ENCODE results near the gene SLC39A8. TPM values are rescaled to one million over a fixed set of nuclear protein-coding genes. Genes with fewer than 3 reads are reported as not detected.

Gene SLC39A8
- total RNA-seq, 6 experiments from 2014 or later = 0.38 to 2.6 (median 1.7) TPM

GRCh38 chr4:102311912-102312311 is 33.4 kb downstream of the SLC39A8 start:
- H3K9me3 Mint-ChIP-seq = no peaks in the 10 kb centered on the region
- H3K27ac Mint-ChIP-seq = no peak overlapping the region
- no peak for DNase-seq
- no peaks in the 10 kb centered on the region for H3K36me3 Mint-ChIP-seq (ENCODE audit: low read depth)
- no peak for TF ChIP-seq CTCF (IDR thresholded peaks at IDR 0.05)
- H3K4me3 Mint-ChIP-seq = no peak overlapping the region
- no peaks in the 10 kb centered on the region; the same call in none of the 2 replicates for H3K27me3 Mint-ChIP-seq (ENCODE audit: insufficient read depth)
- H3K4me1 Mint-ChIP-seq (ENCODE audit: low read depth) = no peaks in the 10 kb centered on the region

DNA sequence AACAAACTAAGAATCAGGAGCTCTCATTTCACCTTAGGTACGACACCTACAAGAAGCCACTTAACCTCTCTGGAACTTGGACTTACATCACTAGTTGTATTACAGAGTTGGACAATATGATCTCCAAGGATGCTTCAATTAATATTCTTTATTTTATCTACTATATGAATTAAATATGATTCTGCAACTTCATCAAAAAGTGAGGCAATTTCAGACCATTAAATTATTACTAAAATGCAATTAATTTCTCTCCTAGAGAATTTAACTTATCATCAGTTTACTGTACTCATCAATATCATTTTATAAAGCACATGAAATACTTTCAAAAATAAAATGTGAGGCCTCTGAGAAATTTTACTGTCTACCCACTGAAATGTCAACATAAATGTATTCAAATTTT is 33.9 kb downstream of the SLC39A8 start:
- no peaks in the 10 kb centered on the region; the same call in none of the 2 replicates for H3K27me3 Mint-ChIP-seq (ENCODE audit: insufficient read depth)
- H3K4me3 Mint-ChIP-seq = no peak overlapping the region
- H3K36me3 Mint-ChIP-seq (ENCODE audit: low read depth) = no peaks in the 10 kb centered on the region
- no peaks in the 10 kb centered on the region for H3K9me3 Mint-ChIP-seq
- no peaks in the 10 kb centered on the region for H3K4me1 Mint-ChIP-seq (ENCODE audit: low read depth)
- DNase-seq = no peak
- H3K27ac Mint-ChIP-seq = no peak overlapping the region
- no peak for TF ChIP-seq CTCF (IDR thresholded peaks at IDR 0.05)

- H3K4me3 Mint-ChIP-seq = no peak overlapping the region
- DNase-seq = no peak
- H3K36me3 Mint-ChIP-seq (ENCODE audit: low read depth) = no peaks in the 10 kb centered on the region
- H3K27ac Mint-ChIP-seq = no peak overlapping the region
- no peaks in the 10 kb centered on the region for H3K9me3 Mint-ChIP-seq
- no peak for TF ChIP-seq CTCF (IDR thresholded peaks at IDR 0.05)
- H3K27me3 Mint-ChIP-seq (ENCODE audit: insufficient read depth) = no peaks in the 10 kb centered on the region; the same call in none of the 2 replicates
- H3K4me1 Mint-ChIP-seq (ENCODE audit: low read depth) = no peaks in the 10 kb centered on the region
Observed at GRCh38 chr4:102308032-102308799, 37.1 kb downstream of the SLC39A8 start.

DNA sequence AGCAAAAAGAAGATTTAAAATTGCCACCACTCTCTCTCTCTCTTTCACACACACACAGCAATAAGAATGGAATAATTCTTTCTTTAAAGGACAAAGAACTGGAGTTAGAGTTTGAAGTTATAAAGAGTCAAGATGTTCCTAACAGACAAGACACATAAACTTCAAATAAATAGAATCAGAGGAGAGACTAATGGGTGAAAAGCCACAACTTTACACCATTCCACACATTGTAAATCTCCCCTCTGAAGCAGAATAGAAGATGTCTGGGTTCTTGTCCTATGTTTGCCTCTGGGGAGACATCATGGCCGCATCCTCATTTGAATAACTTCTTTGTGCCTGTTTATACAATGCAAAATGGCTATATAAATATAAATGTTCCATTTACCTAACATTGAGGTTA is 39.6 kb downstream of the SLC39A8 start:
- Mint-ChIP-seq H3K27me3 (ENCODE audit: insufficient read depth) (no peaks in the 10 kb centered on the region; the same call in 1 of the 2 replicates), H3K9me3 (no peaks in the 10 kb centered on the region), H3K27ac (no peak overlapping the region), H3K4me1 (ENCODE audit: low read depth) (no peaks in the 10 kb centered on the region), H3K4me3 (no peak overlapping the region), H3K36me3 (ENCODE audit: low read depth) (no peaks in the 10 kb centered on the region)
- no peak for TF ChIP-seq CTCF (IDR thresholded peaks at IDR 0.05)
- DNase-seq = no peak

DNA sequence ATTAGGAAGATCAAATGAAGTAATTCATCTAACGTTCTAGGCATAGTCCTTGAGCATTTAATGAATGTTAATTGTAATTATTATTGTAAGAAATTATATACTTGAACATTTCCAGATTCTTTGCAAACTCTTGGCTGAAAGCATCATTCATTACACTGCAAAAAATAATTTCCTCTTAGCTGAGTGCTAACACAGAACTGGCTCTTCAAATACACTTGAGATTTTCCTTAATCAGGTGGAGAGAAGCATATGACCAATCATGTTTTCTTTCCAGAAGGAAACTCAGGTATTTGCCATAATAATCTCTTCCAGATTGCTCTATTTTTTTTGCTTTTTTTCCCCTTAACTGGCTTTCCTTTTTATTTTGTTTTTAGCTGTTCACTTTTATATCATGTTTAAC is 42.5 kb downstream of the SLC39A8 start:
- no peak overlapping the region for H3K4me3 Mint-ChIP-seq
- H3K36me3 Mint-ChIP-seq (ENCODE audit: low read depth) = no peaks in the 10 kb centered on the region
- no peak for DNase-seq
- peaks cover under 1% of the 10 kb centered on the region; the same call in 1 of the 2 replicates for H3K27me3 Mint-ChIP-seq (ENCODE audit: insufficient read depth)
- no peak for TF ChIP-seq CTCF (IDR thresholded peaks at IDR 0.05)
- peaks cover 9% of the 10 kb centered on the region for H3K4me1 Mint-ChIP-seq (ENCODE audit: low read depth)
- H3K27ac Mint-ChIP-seq = no peak overlapping the region
- H3K9me3 Mint-ChIP-seq = no peaks in the 10 kb centered on the region

All from HFFc6 (cell line).